RWPE2 (cell line): Measurements from ENCODE around the gene KIAA1217.

Experiments used
- ATAC-seq: fragments of 200-7000 bp; cut with Tn5 transposase; 3 replicates; pipeline ENCODE4 v1.9.1; 2021; ENCODE audit warnings: low read depth
- DNase-seq: peaks from one replicate; pipeline ENCODE4 v3.0.0-alpha.2; 2020; ENCODE audit warnings: low spot score
- H3K27ac ChIP-seq: fragments of 450-650 bp; 2 replicates; pipeline ENCODE4 v1.5.1; 2017; ENCODE audit warnings: mild to moderate bottlenecking; ENCODE audit not compliant: poor library complexity, severe bottlenecking
- H3K27me3 ChIP-seq: fragments of 250-450 bp; sonication (Bioruptor Pico); 2 replicates; pipeline ENCODE4 v1.5.1; 2021; ENCODE audit warnings: mild to moderate bottlenecking, moderate library complexity; ENCODE audit not compliant: insufficient read depth, poor library complexity, severe bottlenecking
- H3K36me3 ChIP-seq: fragments of 250-450 bp; sonication (Bioruptor Pico); 2 replicates; pipeline ENCODE4 v1.5.1; 2020; ENCODE audit warnings: low read depth, mild to moderate bottlenecking, moderate library complexity
- H3K4me1 ChIP-seq: fragments of 250-450 bp; sonication (Bioruptor Pico); 2 replicates; pipeline ENCODE4 v1.5.1; 2021; ENCODE audit warnings: mild to moderate bottlenecking, moderate library complexity; ENCODE audit not compliant: insufficient read depth, poor library complexity, severe bottlenecking
- H3K4me3 ChIP-seq: fragments of 250-450 bp; sonication (Bioruptor Pico); 2 replicates; pipeline ENCODE4 v1.5.1; 2021; ENCODE audit warnings: mild to moderate bottlenecking, moderate library complexity; ENCODE audit not compliant: severe bottlenecking
- H3K9me3 ChIP-seq: fragments of 250-450 bp; sonication (Bioruptor Pico); 2 replicates; pipeline ENCODE4 v1.5.1; 2021; ENCODE audit warnings: mild to moderate bottlenecking, moderate library complexity; ENCODE audit not compliant: severe bottlenecking
- TF ChIP-seq, protein P1 (sequence below): fragments of 450-650 bp; IDR thresholded peaks from one replicate; pipeline ENCODE4 v1.5.1; 2017; ENCODE audit warnings: mild to moderate bottlenecking, moderate library complexity; ENCODE audit not compliant: poor library complexity, severe bottlenecking

The KIAA1217 gene

DNA sequence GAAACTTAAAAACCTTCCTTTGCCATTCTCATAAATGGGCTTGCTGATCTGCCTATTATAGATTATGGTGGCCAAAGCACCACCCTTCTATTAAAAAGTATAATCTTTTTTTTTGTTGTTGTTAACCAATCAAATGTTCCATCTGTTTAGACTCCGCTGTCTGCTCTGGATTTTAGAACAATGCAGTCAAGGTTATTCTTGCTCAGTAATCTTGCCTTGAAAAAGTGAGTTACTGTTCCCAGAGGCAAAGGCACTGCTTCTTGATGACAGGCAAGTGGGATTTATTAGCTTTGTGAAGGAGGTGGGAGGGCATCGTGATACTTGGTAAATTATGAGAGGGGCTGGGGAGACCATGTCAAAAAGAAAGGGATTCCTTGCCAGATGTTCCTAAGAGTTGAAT lies 143.5 kb downstream of the KIAA1217 start:
- TF ChIP-seq, protein P1, sequence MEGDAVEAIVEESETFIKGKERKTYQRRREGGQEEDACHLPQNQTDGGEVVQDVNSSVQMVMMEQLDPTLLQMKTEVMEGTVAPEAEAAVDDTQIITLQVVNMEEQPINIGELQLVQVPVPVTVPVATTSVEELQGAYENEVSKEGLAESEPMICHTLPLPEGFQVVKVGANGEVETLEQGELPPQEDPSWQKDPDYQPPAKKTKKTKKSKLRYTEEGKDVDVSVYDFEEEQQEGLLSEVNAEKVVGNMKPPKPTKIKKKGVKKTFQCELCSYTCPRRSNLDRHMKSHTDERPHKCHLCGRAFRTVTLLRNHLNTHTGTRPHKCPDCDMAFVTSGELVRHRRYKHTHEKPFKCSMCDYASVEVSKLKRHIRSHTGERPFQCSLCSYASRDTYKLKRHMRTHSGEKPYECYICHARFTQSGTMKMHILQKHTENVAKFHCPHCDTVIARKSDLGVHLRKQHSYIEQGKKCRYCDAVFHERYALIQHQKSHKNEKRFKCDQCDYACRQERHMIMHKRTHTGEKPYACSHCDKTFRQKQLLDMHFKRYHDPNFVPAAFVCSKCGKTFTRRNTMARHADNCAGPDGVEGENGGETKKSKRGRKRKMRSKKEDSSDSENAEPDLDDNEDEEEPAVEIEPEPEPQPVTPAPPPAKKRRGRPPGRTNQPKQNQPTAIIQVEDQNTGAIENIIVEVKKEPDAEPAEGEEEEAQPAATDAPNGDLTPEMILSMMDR: no peak
- Histone ChIP-seq H3K9me3 (no peaks in the 10 kb centered on the region), H3K4me1 (peaks cover 23% of the 10 kb centered on the region), H3K27ac (no peak overlapping the region), H3K27me3 (no peaks in the 10 kb centered on the region), H3K36me3 (no peaks in the 10 kb centered on the region), H3K4me3 (no peak overlapping the region)
- ATAC-seq (no peak), DNase-seq (no peak)

DNA sequence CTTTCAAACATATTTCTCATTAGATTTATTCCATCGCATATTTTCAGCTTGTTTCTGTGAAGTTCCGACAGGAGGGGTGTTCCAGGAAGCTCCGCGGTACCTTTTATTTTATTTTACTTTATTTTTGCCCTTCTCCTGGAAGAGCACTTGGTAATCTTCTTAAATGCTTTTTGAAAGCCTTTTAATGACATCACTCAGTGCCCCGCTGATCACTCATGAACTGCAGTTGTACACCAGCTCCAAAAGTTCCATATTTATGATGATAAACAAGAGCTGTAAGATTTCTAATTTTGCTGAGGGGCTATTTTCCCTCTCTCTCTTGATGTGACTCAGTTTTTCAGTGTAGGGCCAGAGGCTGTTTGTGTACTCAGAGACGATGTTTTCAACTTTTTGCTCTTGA lies 144.4 kb downstream of the KIAA1217 start:
- TF ChIP-seq, protein P1: no peak
- H3K9me3 ChIP-seq: no peaks in the 10 kb centered on the region
- no peak overlapping the region for H3K27ac ChIP-seq
- H3K4me3 ChIP-seq: no peak overlapping the region
- peaks cover 19% of the 10 kb centered on the region for H3K4me1 ChIP-seq
- H3K36me3 ChIP-seq: no peaks in the 10 kb centered on the region
- H3K27me3 ChIP-seq: no peaks in the 10 kb centered on the region
- ATAC-seq: no peak
- DNase-seq: no peak

DNA sequence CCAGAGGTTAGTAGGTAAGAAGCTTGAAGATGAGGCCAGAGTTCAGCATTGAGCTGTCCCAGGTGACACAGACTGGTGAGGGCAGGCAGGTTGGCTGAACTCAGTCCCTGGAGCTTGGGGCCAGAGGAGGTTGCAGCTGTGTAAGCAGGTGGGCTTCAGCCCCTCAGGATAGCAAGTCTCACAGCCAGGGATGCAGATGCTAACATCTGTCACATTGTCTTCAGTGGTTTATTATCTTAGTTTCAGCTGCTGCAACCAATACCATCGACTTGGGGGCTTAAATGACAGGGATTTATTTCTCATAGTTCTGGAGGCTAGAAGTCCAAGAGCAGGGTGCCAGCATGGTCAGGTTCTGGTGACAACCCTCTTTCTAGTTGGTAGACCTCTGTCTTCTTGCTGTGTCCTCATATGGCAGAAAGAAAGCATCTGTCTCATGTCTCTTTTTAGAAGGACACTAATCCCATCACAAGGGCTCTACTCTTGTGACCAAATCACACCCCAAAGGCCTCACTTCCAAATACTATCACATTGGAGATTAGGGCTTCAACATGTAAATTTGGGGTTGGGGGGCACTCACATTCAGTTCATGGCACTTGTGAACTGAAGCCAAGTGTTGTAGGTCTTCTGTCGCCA lies 146.2 kb downstream of the KIAA1217 start:
- DNase-seq (no peak), ATAC-seq (no peak)
- no peaks in the 10 kb centered on the region for H3K27me3 ChIP-seq
- peaks cover 3% of the 10 kb centered on the region for H3K4me1 ChIP-seq
- no peaks in the 10 kb centered on the region for H3K36me3 ChIP-seq
- H3K4me3 ChIP-seq: no peak overlapping the region
- TF ChIP-seq, protein P1: no peak
- no peak overlapping the region for H3K27ac ChIP-seq
- no peaks in the 10 kb centered on the region for H3K9me3 ChIP-seq

DNA sequence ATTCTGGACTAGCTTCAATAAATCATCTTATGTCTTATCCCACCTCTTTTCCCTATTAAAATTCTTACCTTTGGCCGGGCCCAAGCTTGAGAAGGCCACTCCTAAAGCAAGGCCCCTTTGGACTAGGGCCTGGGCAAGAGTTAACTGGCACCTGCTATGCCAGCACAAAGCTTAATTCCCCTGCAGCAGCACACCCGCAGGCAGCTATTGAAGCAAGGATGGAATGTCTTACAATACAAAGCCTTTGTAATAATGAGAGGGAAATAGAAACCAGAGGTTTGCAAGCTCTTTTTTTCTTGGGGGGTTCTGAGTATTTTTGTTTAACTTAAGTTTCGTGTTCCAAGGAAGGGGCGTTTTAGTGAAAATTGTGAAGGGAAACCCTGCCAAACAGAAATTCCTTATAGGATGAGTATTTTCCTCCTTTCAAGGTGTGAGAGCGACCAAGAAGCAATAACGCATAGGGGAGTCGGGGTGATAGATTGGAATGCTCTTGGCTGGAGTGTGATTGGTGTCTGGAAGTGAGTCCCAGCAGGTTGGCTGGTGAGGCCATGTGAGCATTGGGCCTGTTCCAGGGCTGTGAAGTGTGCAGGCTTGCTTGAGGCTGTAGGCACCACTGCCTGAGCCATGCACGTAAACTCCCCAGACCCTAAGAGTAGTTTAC lies 148.5 kb downstream of the KIAA1217 start:
- Histone ChIP-seq H3K36me3 (no peaks in the 10 kb centered on the region), H3K4me3 (no peak overlapping the region), H3K9me3 (no peaks in the 10 kb centered on the region), H3K27me3 (no peaks in the 10 kb centered on the region), H3K4me1 (peaks cover under 1% of the 10 kb centered on the region), H3K27ac (no peak overlapping the region)
- DNase-seq (no peak), ATAC-seq (no peak)
- TF ChIP-seq, protein P1: no peak

DNA sequence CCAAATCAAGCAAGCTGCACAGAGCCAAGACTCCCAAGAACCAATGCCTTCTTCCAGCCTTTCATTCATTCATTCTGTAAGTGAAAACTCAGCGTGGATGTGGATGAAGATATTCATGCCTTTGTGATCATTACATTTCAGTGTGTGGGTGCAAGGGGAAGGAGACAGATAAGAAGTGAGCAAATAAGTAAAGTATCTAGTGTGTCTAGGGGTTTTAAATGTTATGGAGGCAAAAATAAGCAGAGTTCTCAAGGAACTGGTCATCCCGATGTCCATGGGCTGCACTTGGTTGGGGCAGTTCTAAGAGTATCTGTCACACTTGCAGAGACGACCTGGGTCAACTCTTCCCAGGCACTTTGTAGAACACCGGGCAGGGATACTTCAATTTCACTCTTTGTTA lies 149.1 kb downstream of the KIAA1217 start:
- no peak overlapping the region for H3K27ac ChIP-seq
- ATAC-seq (no peak), DNase-seq (no peak)
- no peak overlapping the region for H3K4me3 ChIP-seq
- H3K36me3 ChIP-seq: no peaks in the 10 kb centered on the region
- no peaks in the 10 kb centered on the region for H3K27me3 ChIP-seq
- TF ChIP-seq, protein P1: no peak
- H3K9me3 ChIP-seq: no peaks in the 10 kb centered on the region
- H3K4me1 ChIP-seq: peaks cover 6% of the 10 kb centered on the region
